CD4-positive, CD25-positive, alpha-beta regulatory T cell (primary cell): ENCODE data around the gene TRMT10B. TPM values are rescaled to one million over a fixed set of nuclear protein-coding genes. Genes with fewer than 3 reads are reported as not detected.

ENCODE experiments used
- ATAC-seq, 2 donors: fragments of 150-1000 bp; cut with Tn5 transposase; one replicate each; pipeline ENCODE4 v1.10.0; 2021; ENCODE audit warnings: low read depth in 2 of 2, moderate number of reproducible peaks in 2 of 2, moderate library complexity in 1 of 2
- DNase-seq, 3 donors: peaks; one replicate each; pipeline versions ENCODE4 v3.0.0 to v3.0.0-alpha.2; 2012 to 2022; ENCODE audit warnings: mixed read lengths in 1 of 3
- H3K27ac ChIP-seq: one replicate; pipeline ENCODE4 v1.7.0; 2013; ENCODE audit warnings: mild to moderate bottlenecking, low read length; ENCODE audit not compliant: insufficient read depth, poor library complexity, severe bottlenecking
- H3K27me3 ChIP-seq: one replicate; pipeline ENCODE4 v1.7.0; 2013; ENCODE audit warnings: low read length; ENCODE audit not compliant: control insufficient read depth, insufficient read depth
- H3K36me3 ChIP-seq: one replicate; pipeline ENCODE4 v1.7.0; 2013; ENCODE audit warnings: mild to moderate bottlenecking, low read length, moderate library complexity; ENCODE audit not compliant: control insufficient read depth, insufficient read depth
- H3K4me1 ChIP-seq: 2 replicates; pipeline ENCODE4 v1.7.0; 2013; ENCODE audit warnings: mild to moderate bottlenecking, low read length; ENCODE audit not compliant: insufficient read depth, control insufficient read depth, poor library complexity, severe bottlenecking
- H3K4me3 ChIP-seq: one replicate; pipeline ENCODE4 v1.7.0; 2013; ENCODE audit warnings: low read depth, mild to moderate bottlenecking, low read length, moderate library complexity
- H3K9me3 ChIP-seq, 2 experiments: 1 replicate in 1 of 2; 2 replicates in 1 of 2; pipeline ENCODE4 v1.7.0; 2013; ENCODE audit warnings: low read length in 2 of 2, mild to moderate bottlenecking in 1 of 2, moderate library complexity in 1 of 2; ENCODE audit not compliant: control insufficient read depth in 2 of 2
- H3K27ac Mint-ChIP-seq, 3 donors: one replicate each; pipeline ENCODE4 v1.8.0; 2020 to 2022; ENCODE audit warnings: mild to moderate bottlenecking in 3 of 3, mixed read lengths in 3 of 3, moderate library complexity in 2 of 3
- H3K27me3 Mint-ChIP-seq: one replicate; pipeline ENCODE4 v1.8.0; 2022; ENCODE audit warnings: mild to moderate bottlenecking, mixed read lengths
- H3K36me3 Mint-ChIP-seq: one replicate; pipeline ENCODE4 v1.8.0; 2020; ENCODE audit warnings: mixed read lengths
- H3K4me1 Mint-ChIP-seq, 4 donors: one replicate each; pipeline ENCODE4 v1.8.0; 2020 to 2022; ENCODE audit warnings: mixed read lengths in 4 of 4, mild to moderate bottlenecking in 1 of 4
- H3K4me3 Mint-ChIP-seq, 4 donors: one replicate each; pipeline ENCODE4 v1.8.0; 2020 to 2022; ENCODE audit warnings: mild to moderate bottlenecking in 4 of 4, mixed read lengths in 4 of 4, moderate library complexity in 3 of 4
- H3K9me3 Mint-ChIP-seq, 7 donors: one replicate each; pipeline ENCODE4 v1.8.0; 2020 to 2022; ENCODE audit warnings: mixed read lengths in 7 of 7, mild to moderate bottlenecking in 3 of 7, moderate library complexity in 2 of 7
- polyA plus RNA-seq, 4 donors: library from polyadenylated mRNA; unstranded; fragments of 300-500 nt; fragmentation: Illumina TruSeq; gene quantifications; one replicate each; pipeline ENCODE4 v1.2.3, GENCODE V29; 2021
- total RNA-seq: library from RNA; stranded (reverse); gene quantifications from one replicate; pipeline ENCODE4 v1.2.3, GENCODE V29; 2022

Gene TRMT10B
- total and polyA plus RNA-seq, 5 donors from 2014 or later, result 10.7 to 16.2 (median 12.5) TPM

- Mint-ChIP-seq H3K27ac (no peak overlapping the region), H3K4me3 (no peak overlapping the region), H3K9me3 (no peaks in the 10 kb centered on the region), H3K27me3 (peaks cover 25% of the 10 kb centered on the region), H3K36me3 (no peaks in the 10 kb centered on the region), H3K4me1 (no peaks in the 10 kb centered on the region)
- no peaks in the 10 kb centered on the region for H3K9me3 ChIP-seq
- no peak overlapping the region for H3K27ac ChIP-seq
- DNase-seq (no peak), ATAC-seq (no peak)
- H3K4me3 ChIP-seq, result no peak overlapping the region
- H3K27me3 ChIP-seq, result peaks cover 7% of the 10 kb centered on the region
- H3K4me1 ChIP-seq, result no peaks in the 10 kb centered on the region
- no peaks in the 10 kb centered on the region for H3K36me3 ChIP-seq
These were observed 34.1 kb upstream of the TRMT10B start for GRCh38 chr9:37719526-37719925.

GRCh38 chr9:37727013-37727412 lies 26.6 kb upstream of the TRMT10B start:
- Histone ChIP-seq H3K9me3 (no peaks in the 10 kb centered on the region), H3K4me3 (no peak overlapping the region), H3K4me1 (no peaks in the 10 kb centered on the region), H3K27me3 (peaks cover 4% of the 10 kb centered on the region), H3K27ac (no peak overlapping the region), H3K36me3 (no peaks in the 10 kb centered on the region)
- no peaks in the 10 kb centered on the region for H3K36me3 Mint-ChIP-seq
- no peaks in the 10 kb centered on the region for H3K4me1 Mint-ChIP-seq
- no peak overlapping the region for H3K27ac Mint-ChIP-seq
- H3K4me3 Mint-ChIP-seq, result no peak overlapping the region
- peaks cover 0 to 5% (median 0%) of the 10 kb centered on the region in 7 donors for H3K9me3 Mint-ChIP-seq
- H3K27me3 Mint-ChIP-seq, result peaks cover 21% of the 10 kb centered on the region
- ATAC-seq, result no peak
- DNase-seq, result no peak

GRCh38 chr9:37729499-37729898 lies 24.1 kb upstream of the TRMT10B start:
- H3K27me3 Mint-ChIP-seq, result peaks cover 23% of the 10 kb centered on the region
- Histone ChIP-seq H3K9me3 (no peaks in the 10 kb centered on the region), H3K36me3 (no peaks in the 10 kb centered on the region), H3K4me1 (no peaks in the 10 kb centered on the region), H3K27ac (no peak overlapping the region), H3K27me3 (no peaks in the 10 kb centered on the region), H3K4me3 (no peak overlapping the region)
- no peak overlapping the region for H3K4me3 Mint-ChIP-seq
- H3K27ac Mint-ChIP-seq, result no peak overlapping the region
- H3K36me3 Mint-ChIP-seq, result no peaks in the 10 kb centered on the region
- H3K4me1 Mint-ChIP-seq, result no peaks in the 10 kb centered on the region
- no peak for ATAC-seq
- DNase-seq, result no peak
- H3K9me3 Mint-ChIP-seq, result peaks cover 0 to 5% (median 0%) of the 10 kb centered on the region in 7 donors

GRCh38 chr9:37730256-37730655 lies 23.3 kb upstream of the TRMT10B start:
- H3K27me3 Mint-ChIP-seq, result peaks cover 23% of the 10 kb centered on the region
- ATAC-seq, result no peak
- H3K4me1 Mint-ChIP-seq, result no peaks in the 10 kb centered on the region

GRCh38 chr9:37730839-37731238 lies 22.8 kb upstream of the TRMT10B start:
- ATAC-seq, result no peak
- no peaks in the 10 kb centered on the region for H3K4me1 ChIP-seq
- no peaks in the 10 kb centered on the region for H3K27me3 ChIP-seq
- Mint-ChIP-seq H3K27ac (no peak overlapping the region), H3K9me3 (peaks cover 0 to 3% (median 0%) of the 10 kb centered on the region in 7 donors), H3K36me3 (no peaks in the 10 kb centered on the region), H3K4me3 (no peak overlapping the region), H3K27me3 (peaks cover 23% of the 10 kb centered on the region), H3K4me1 (no peaks in the 10 kb centered on the region)
- no peak overlapping the region for H3K27ac ChIP-seq
- H3K36me3 ChIP-seq, result no peaks in the 10 kb centered on the region
- H3K9me3 ChIP-seq, result no peaks in the 10 kb centered on the region
- H3K4me3 ChIP-seq, result no peak overlapping the region
- DNase-seq, result no peak

More at GRCh38 chr9:37730256-37730655, 23.3 kb upstream of the TRMT10B start:
- no peak overlapping the region for H3K4me3 ChIP-seq
- no peaks in the 10 kb centered on the region for H3K9me3 ChIP-seq
- no peak overlapping the region for H3K27ac ChIP-seq
- H3K4me3 Mint-ChIP-seq, result no peak overlapping the region
- H3K27ac Mint-ChIP-seq, result no peak overlapping the region
- H3K36me3 Mint-ChIP-seq, result no peaks in the 10 kb centered on the region
- H3K27me3 ChIP-seq, result no peaks in the 10 kb centered on the region
- DNase-seq, result no peak
- H3K36me3 ChIP-seq, result no peaks in the 10 kb centered on the region
- peaks cover 0 to 3% (median 0%) of the 10 kb centered on the region in 7 donors for H3K9me3 Mint-ChIP-seq
- H3K4me1 ChIP-seq, result no peaks in the 10 kb centered on the region

- H3K36me3 Mint-ChIP-seq, result no peaks in the 10 kb centered on the region
These were observed 21.4 kb upstream of the TRMT10B start for GRCh38 chr9:37732086-37732741.

GRCh38 chr9:37732952-37733351 lies 20.7 kb upstream of the TRMT10B start:
- no peak for ATAC-seq
- no peaks in the 10 kb centered on the region for H3K4me1 Mint-ChIP-seq
- Histone ChIP-seq H3K9me3 (no peaks in the 10 kb centered on the region), H3K27me3 (no peaks in the 10 kb centered on the region), H3K36me3 (no peaks in the 10 kb centered on the region), H3K4me1 (no peaks in the 10 kb centered on the region), H3K4me3 (no peak overlapping the region), H3K27ac (no peak overlapping the region)
- no peaks in the 10 kb centered on the region for H3K9me3 Mint-ChIP-seq
- H3K27ac Mint-ChIP-seq, result no peak overlapping the region
- no peaks in the 10 kb centered on the region for H3K36me3 Mint-ChIP-seq
- no peak overlapping the region for H3K4me3 Mint-ChIP-seq
- no peak for DNase-seq
- peaks cover 23% of the 10 kb centered on the region for H3K27me3 Mint-ChIP-seq

More at GRCh38 chr9:37732086-37732741, 21.4 kb upstream of the TRMT10B start:
- H3K9me3 ChIP-seq, result no peaks in the 10 kb centered on the region
- H3K27me3 ChIP-seq, result no peaks in the 10 kb centered on the region
- Mint-ChIP-seq H3K27ac (no peak overlapping the region), H3K4me3 (no peak overlapping the region), H3K4me1 (no peaks in the 10 kb centered on the region), H3K9me3 (peaks cover 0 to 3% (median 0%) of the 10 kb centered on the region in 7 donors), H3K27me3 (peaks cover 23% of the 10 kb centered on the region)
- no peak overlapping the region for H3K27ac ChIP-seq
- no peaks in the 10 kb centered on the region for H3K4me1 ChIP-seq
- ATAC-seq (no peak), DNase-seq (no peak)
- H3K36me3 ChIP-seq, result no peaks in the 10 kb centered on the region
- no peak overlapping the region for H3K4me3 ChIP-seq

- ATAC-seq (no peak), DNase-seq (no peak)
- Mint-ChIP-seq H3K9me3 (no peaks in the 10 kb centered on the region), H3K27ac (no peak overlapping the region), H3K4me1 (no peaks in the 10 kb centered on the region), H3K36me3 (no peaks in the 10 kb centered on the region), H3K4me3 (no peak overlapping the region), H3K27me3 (peaks cover 13% of the 10 kb centered on the region)
- H3K27ac ChIP-seq, result no peak overlapping the region
- H3K4me3 ChIP-seq, result no peak overlapping the region
- H3K36me3 ChIP-seq, result no peaks in the 10 kb centered on the region
- H3K4me1 ChIP-seq, result no peaks in the 10 kb centered on the region
- no peaks in the 10 kb centered on the region for H3K9me3 ChIP-seq
- H3K27me3 ChIP-seq, result no peaks in the 10 kb centered on the region
These were observed 14.4 kb upstream of the TRMT10B start for GRCh38 chr9:37739222-37739621.
